Skeletal muscle tissue (tissue), 4 donors: Measurements from ENCODE around the gene FNDC5. TPM values are rescaled to one million over a fixed set of nuclear protein-coding genes. Genes with fewer than 3 reads are reported as not detected.

ENCODE experiments used
- H3K27ac ChIP-seq: one replicate; pipeline ENCODE4 v1.7.0; 2013; ENCODE audit warnings: mild to moderate bottlenecking, low read depth, low read length, inconsistent platforms
- H3K27me3 ChIP-seq, 3 donors: one replicate each; pipeline ENCODE4 v1.7.0; 2013; ENCODE audit warnings: low read length in 3 of 3; ENCODE audit not compliant: control insufficient read depth in 3 of 3, insufficient read depth in 3 of 3
- H3K36me3 ChIP-seq, 3 donors: one replicate each; pipeline ENCODE4 v1.7.0; 2013; ENCODE audit warnings: low read length in 3 of 3; ENCODE audit not compliant: control insufficient read depth in 3 of 3, insufficient read depth in 3 of 3
- H3K4me1 ChIP-seq, 3 donors: one replicate each; pipeline ENCODE4 v1.7.0; 2013; ENCODE audit warnings: low read length in 3 of 3, mild to moderate bottlenecking in 3 of 3; ENCODE audit not compliant: control insufficient read depth in 3 of 3, insufficient read depth in 3 of 3
- H3K4me3 ChIP-seq, 3 donors: one replicate each; pipeline ENCODE4 v1.7.0; 2013; ENCODE audit warnings: low read length in 3 of 3
- H3K9ac ChIP-seq, 3 donors: one replicate each; pipeline ENCODE4 v1.7.0; 2013; ENCODE audit warnings: low read length in 3 of 3, mild to moderate bottlenecking in 3 of 3, moderate library complexity in 2 of 3, low read depth in 1 of 3
- H3K9me3 ChIP-seq, 3 donors: one replicate each; pipeline ENCODE4 v1.7.0; 2013; ENCODE audit warnings: low read length in 3 of 3; ENCODE audit not compliant: control insufficient read depth in 3 of 3
- total RNA-seq: library from RNA; depleted of rRNA; stranded (reverse); fragments of >200 nt; gene quantifications from one replicate; pipeline ENCODE4 v1.2.3, GENCODE V29; 2014
- donor health status: Osteomylitis.

The FNDC5 gene
- total RNA-seq, 1 donor from 2014 or later = 366 TPM

- H3K9me3 ChIP-seq = no peaks in the 10 kb centered on the region
- peaks cover 33 to 46% (median 36%) of the 10 kb centered on the region in 3 donors for H3K4me1 ChIP-seq
- H3K9ac ChIP-seq = peak overlapping the region; percentile 87 to 98 (median 98)
- peak overlapping the region; percentile 80 to 96 (median 89) for H3K4me3 ChIP-seq
- H3K36me3 ChIP-seq = no peaks in the 10 kb centered on the region
- peak overlapping the region; percentile 95 for H3K27ac ChIP-seq
- H3K27me3 ChIP-seq = no peaks in the 10 kb centered on the region
Observed at GRCh38 chr1:32817815-32818786, 52.6 kb downstream of the FNDC5 start.

- H3K4me3 ChIP-seq = peak within 1 kb of the TSS; percentile 80 to 96 (median 89)
- peak within 1 kb of the TSS; percentile 95 for H3K27ac ChIP-seq
- no peaks in the 10 kb centered on the region for H3K9me3 ChIP-seq
- peaks cover 33 to 46% (median 36%) of the 10 kb centered on the region in 3 donors for H3K4me1 ChIP-seq
- peak within 1 kb of the TSS; percentile 93 to 98 (median 98) for H3K9ac ChIP-seq
- H3K36me3 ChIP-seq = no peaks in the 10 kb centered on the region
- no peaks in the 10 kb centered on the region for H3K27me3 ChIP-seq
Observed at GRCh38 chr1:32817159-32817814, 53.4 kb downstream of the FNDC5 start, which contains the start of the genes S100PBP and YARS1. Gene S100PBP (plus strand): TSS chr1:32817653. CDS start chr1:32826100, 8,447 bp downstream. Gene YARS1 (minus strand): TSS chr1:32817358. CDS start chr1:32817244, 114 bp downstream.

GRCh38 chr1:32816676-32817158, 54.0 kb downstream of the FNDC5 start:
- Histone ChIP-seq H3K27ac (peak overlapping the region; percentile 95), H3K9me3 (no peaks in the 10 kb centered on the region), H3K27me3 (no peaks in the 10 kb centered on the region), H3K4me3 (peak overlapping the region; percentile 80 to 96 (median 86)), H3K4me1 (peaks cover 33 to 46% (median 36%) of the 10 kb centered on the region in 3 donors), H3K36me3 (no peaks in the 10 kb centered on the region), H3K9ac (peak overlapping the region; percentile 93 to 98 (median 98))

GRCh38 chr1:32813941-32814739, 56.6 kb downstream of the FNDC5 start:
- H3K27me3 ChIP-seq = no peaks in the 10 kb centered on the region
- H3K9me3 ChIP-seq = no peaks in the 10 kb centered on the region
- H3K9ac ChIP-seq = no peak overlapping the region
- H3K27ac ChIP-seq = no peak overlapping the region
- no peak overlapping the region for H3K4me3 ChIP-seq
- H3K36me3 ChIP-seq = peaks cover 7 to 12% (median 12%) of the 10 kb centered on the region in 3 donors
- H3K4me1 ChIP-seq = peaks cover 31 to 41% (median 32%) of the 10 kb centered on the region in 3 donors

Other genes starting within 250 kb of the FNDC5 start
- 15.7 TPM for gene ZBTB8OS, start 220.4 kb downstream of the FNDC5 start, total RNA-seq
- gene RBBP4, start 219.7 kb downstream of the FNDC5 start, total RNA-seq = 104 TPM
- gene SYNC, start 168.1 kb downstream of the FNDC5 start, total RNA-seq = 38.6 TPM
- gene YARS1, start 53.6 kb downstream of the FNDC5 start, total RNA-seq = 33.9 TPM
- 22.4 TPM for gene S100PBP, start 53.3 kb downstream of the FNDC5 start, total RNA-seq
- not detected for gene HPCA, start 15.6 kb upstream of the FNDC5 start, total RNA-seq
- 5.2 TPM for gene TMEM54, start 30.5 kb upstream of the FNDC5 start, total RNA-seq
- gene RNF19B, start 93.9 kb upstream of the FNDC5 start, total RNA-seq = 5.7 TPM
- 64.2 TPM for gene AK2, start 166.0 kb upstream of the FNDC5 start, total RNA-seq
- 5.7 TPM for gene AZIN2, start 210.2 kb upstream of the FNDC5 start, total RNA-seq